GM08714 (cell line): ENCODE data around the gene SRRM3.
"Not testable (repeated sequence)": the region's sequence is repeated elsewhere in the genome, so short reads cannot be mapped to it uniquely, and the experiment has no call there.

Source experiments
- H3K4me3 ChIP-seq: fragments of 200-500 bp; sonication (Bioruptor generic); 2 replicates; pipeline ENCODE4 v1.5.1; 2014; ENCODE audit warnings: mild to moderate bottlenecking, low read length, inconsistent platforms
- ZNF274 ChIP-seq: IDR thresholded peaks from 2 replicates; pipeline ENCODE4 v1.6.1; 2012; ENCODE audit warnings: mild to moderate bottlenecking, low read depth, low read length

Gene SRRM3

GRCh38 chr7:76216381-76217082, 14.8 kb downstream of the SRRM3 start:
- H3K4me3 ChIP-seq: no peak overlapping the region
- no peak for TF ChIP-seq ZNF274

GRCh38 chr7:76217942-76218566, 16.4 kb downstream of the SRRM3 start:
- no peak overlapping the region for H3K4me3 ChIP-seq
- TF ChIP-seq ZNF274: no peak

- H3K4me3 ChIP-seq: no peak overlapping the region
- TF ChIP-seq ZNF274: no peak
Measured at GRCh38 chr7:76220185-76221057, 18.7 kb downstream of the SRRM3 start.

GRCh38 chr7:76222333-76222732, 20.6 kb downstream of the SRRM3 start:
- no peak overlapping the region for H3K4me3 ChIP-seq
- TF ChIP-seq ZNF274: no peak

GRCh38 chr7:76222839-76223238, 21.1 kb downstream of the SRRM3 start:
- no peak overlapping the region for H3K4me3 ChIP-seq
- no peak for TF ChIP-seq ZNF274

GRCh38 chr7:76223286-76223972, 21.7 kb downstream of the SRRM3 start:
- no peak for TF ChIP-seq ZNF274
- H3K4me3 ChIP-seq: no peak overlapping the region

GRCh38 chr7:76224695-76225094, 23.0 kb downstream of the SRRM3 start:
- H3K4me3 ChIP-seq: no peak overlapping the region
- TF ChIP-seq ZNF274: no peak

GRCh38 chr7:76225379-76225778, 23.7 kb downstream of the SRRM3 start:
- TF ChIP-seq ZNF274: no peak
- H3K4me3 ChIP-seq: no peak overlapping the region

- no peak for TF ChIP-seq ZNF274
Measured at GRCh38 chr7:76225951-76226350, 24.3 kb downstream of the SRRM3 start.

GRCh38 chr7:76226878-76227423, 25.3 kb downstream of the SRRM3 start:
- not testable (repeated sequence) for H3K4me3 ChIP-seq

More at GRCh38 chr7:76225951-76226350, 24.3 kb downstream of the SRRM3 start:
- H3K4me3 ChIP-seq: no peak overlapping the region

GRCh38 chr7:76230214-76230613, 28.5 kb downstream of the SRRM3 start:
- no peak overlapping the region for H3K4me3 ChIP-seq
- TF ChIP-seq ZNF274: no peak

GRCh38 chr7:76231071-76231470, 29.4 kb downstream of the SRRM3 start:
- no peak overlapping the region for H3K4me3 ChIP-seq

GRCh38 chr7:76231583-76231982, 29.9 kb downstream of the SRRM3 start:
- H3K4me3 ChIP-seq: no peak overlapping the region
- no peak for TF ChIP-seq ZNF274

More at GRCh38 chr7:76231071-76231470, 29.4 kb downstream of the SRRM3 start:
- TF ChIP-seq ZNF274: no peak

GRCh38 chr7:76232698-76233097, 31.0 kb downstream of the SRRM3 start:
- H3K4me3 ChIP-seq: no peak overlapping the region
- TF ChIP-seq ZNF274: no peak
